SK-N-SH (cell line): ENCODE data around the gene TEX9. TPM values are rescaled to one million over a fixed set of nuclear protein-coding genes. Genes with fewer than 3 reads are reported as not detected.

Experiments used
- CTCF ChIA-PET: fragments of 300-600, 350-600 bp; formaldehyde crosslinking; extraction: SDS; loops from one replicate; lab custom pipeline; 2021; lab: Yijun Ruan, JAX
- POLR2A ChIA-PET: fragments of 350-600 bp; sonication (Branson Sonifier 250); formaldehyde crosslinking; extraction: SDS; loops from one replicate; lab custom pipeline; 2020; ENCODE audit warnings: antibody characterized with exemption, inconsistent platforms; lab: Yijun Ruan, JAX
- DNase-seq: peaks from one replicate; pipeline ENCODE4 v3.0.0; 2012
- H2AFZ ChIP-seq: fragments of 200-600 bp; sonication (generic); 2 replicates; pipeline ENCODE4 v1.8.1; 2016; ENCODE audit warnings: antibody characterized with exemption, mild to moderate bottlenecking, low read depth
- H3F3A ChIP-seq: fragments of 200-600 bp; sonication (generic); replicated peaks from 2 replicates; pipeline ENCODE3; 2016; ENCODE audit warnings: antibody characterized with exemption, mild to moderate bottlenecking; ENCODE audit not compliant: insufficient read depth
- H3K27ac ChIP-seq, 2 experiments: fragments of 200-500 bp in 1 of 2; fragments of 200-600 bp in 1 of 2; sonication (Bioruptor generic) in 1 of 2; sonication (generic), shearing (Covaris generic) in 1 of 2; 2 replicates each; pipeline versions ENCODE4 v1.5.1 to v1.6.1; 2014 to 2016; ENCODE audit warnings: low read depth in 2 of 2, inconsistent platforms in 1 of 2, low read length in 1 of 2, mild to moderate bottlenecking in 1 of 2, mixed read lengths in 1 of 2
- H3K27me3 ChIP-seq: fragments of 200-600 bp; sonication (generic), shearing (Covaris generic); 2 replicates; pipeline ENCODE4 v1.6.1; 2016; ENCODE audit warnings: mixed run types; ENCODE audit not compliant: insufficient read depth
- H3K36me3 ChIP-seq, 2 experiments: fragments of 200-500 bp in 1 of 2; fragments of 200-600 bp in 1 of 2; sonication (Bioruptor generic) in 1 of 2; sonication (generic) in 1 of 2; replicated peaks in 1 of 2; 2 replicates each; pipeline versions ENCODE3 to v1.5.1; 2014 to 2016; ENCODE audit warnings: low read length in 1 of 2, mild to moderate bottlenecking in 1 of 2; ENCODE audit not compliant: insufficient read depth in 2 of 2, control insufficient read depth in 1 of 2
- H3K4me1 ChIP-seq, 2 experiments: fragments of 200-500 bp in 1 of 2; fragments of 200-600 bp in 1 of 2; sonication (Bioruptor generic) in 1 of 2; sonication (generic), shearing (Covaris generic) in 1 of 2; 2 replicates each; pipeline versions ENCODE4 v1.5.1 to v1.6.1; 2014 to 2016; ENCODE audit warnings: low read depth in 1 of 2, low read length in 1 of 2, mixed run types in 1 of 2; ENCODE audit not compliant: insufficient read depth in 2 of 2, control insufficient read depth in 1 of 2
- H3K4me2 ChIP-seq: fragments of 200-600 bp; sonication (generic), shearing (Covaris generic); 2 replicates; pipeline ENCODE4 v1.6.1; 2017; ENCODE audit warnings: mixed run types
- H3K4me3 ChIP-seq, 2 experiments: fragments of 200-500 bp in 1 of 2; fragments of 200-600 bp in 1 of 2; sonication (Bioruptor generic) in 1 of 2; sonication (generic), shearing (Covaris generic) in 1 of 2; 2 replicates each; pipeline versions ENCODE4 v1.5.1 to v1.8.1; 2014 to 2016; ENCODE audit warnings: low read depth in 2 of 2, inconsistent platforms in 1 of 2, low read length in 1 of 2, mild to moderate bottlenecking in 1 of 2, mixed read lengths in 1 of 2, moderate library complexity in 1 of 2
- H3K79me2 ChIP-seq: fragments of 200-600 bp; sonication (generic); 2 replicates; pipeline ENCODE4 v1.8.1; 2017; ENCODE audit warnings: mild to moderate bottlenecking; ENCODE audit not compliant: insufficient read depth
- H3K9ac ChIP-seq: fragments of 200-600 bp; sonication (generic); 2 replicates; pipeline ENCODE4 v1.6.1; 2017; ENCODE audit warnings: mixed run types
- H3K9me2 ChIP-seq: fragments of 200-600 bp; sonication (generic); 2 replicates; pipeline ENCODE4 v1.6.1; 2017; ENCODE audit warnings: mixed run types
- H3K9me3 ChIP-seq: fragments of 200-600 bp; sonication (generic); 2 replicates; pipeline ENCODE4 v1.6.1; 2017; ENCODE audit warnings: mixed run types, mild to moderate bottlenecking, moderate library complexity
- H4K20me1 ChIP-seq: fragments of 200-600 bp; sonication (generic); 2 replicates; pipeline ENCODE4 v1.6.1; 2017; ENCODE audit warnings: mild to moderate bottlenecking, mixed run types; ENCODE audit not compliant: insufficient read depth
- EZH2phosphoT487 ChIP-seq: fragments of 200-600 bp; sonication (generic); IDR thresholded peaks from 2 replicates; pipeline ENCODE4 v1.6.1; 2017; ENCODE audit warnings: low read depth, mixed run types, mild to moderate bottlenecking, antibody characterized with exemption, moderate library complexity, borderline replicate concordance
- FOSL2 ChIP-seq: IDR thresholded peaks from 2 replicates; pipeline ENCODE4 v1.4.0; 2012; ENCODE audit warnings: low read depth, mild to moderate bottlenecking, moderate library complexity, borderline replicate concordance
- JUND ChIP-seq: IDR thresholded peaks from 2 replicates; pipeline ENCODE4 v1.4.0; 2012
- MEF2A ChIP-seq: IDR thresholded peaks from 2 replicates; pipeline ENCODE4 v1.4.0; 2012; ENCODE audit warnings: low read depth, borderline replicate concordance
- NFIC ChIP-seq: IDR thresholded peaks from 2 replicates; pipeline ENCODE4 v1.4.0; 2012; ENCODE audit warnings: borderline replicate concordance
- NRF1 ChIP-seq: IDR thresholded peaks from 2 replicates; pipeline ENCODE4 v1.6.1; 2012; ENCODE audit warnings: low read depth, mild to moderate bottlenecking, low read length
- RAD21 ChIP-seq: IDR thresholded peaks from 2 replicates; pipeline ENCODE4 v1.6.1; 2012; ENCODE audit warnings: mild to moderate bottlenecking, low read length
- REST ChIP-seq: IDR thresholded peaks from 2 replicates; pipeline ENCODE4 v1.6.1; 2012; ENCODE audit warnings: mild to moderate bottlenecking, low read depth, low read length, moderate library complexity
- RXRA ChIP-seq: IDR thresholded peaks from 2 replicates; pipeline ENCODE4 v1.4.0; 2012; ENCODE audit warnings: low read depth, mild to moderate bottlenecking, borderline replicate concordance
- SMC3 ChIP-seq: IDR thresholded peaks from 2 replicates; pipeline ENCODE4 v1.6.1; 2012; ENCODE audit warnings: low read depth, low read length, improper control_type of control experiment
- TAF1 ChIP-seq: IDR thresholded peaks from 2 replicates; pipeline ENCODE4 v1.6.1; 2012; ENCODE audit warnings: low read depth, mild to moderate bottlenecking, low read length, moderate library complexity, borderline replicate concordance
- TEAD4 ChIP-seq: IDR thresholded peaks from 2 replicates; pipeline ENCODE4 v1.4.0; 2012; ENCODE audit warnings: mild to moderate bottlenecking, borderline replicate concordance; ENCODE audit not compliant: insufficient read depth
- USF1 ChIP-seq: IDR thresholded peaks from 2 replicates; pipeline ENCODE4 v1.4.0; 2012; ENCODE audit warnings: low read depth, borderline replicate concordance
- WGBS: methylation state at CpG from one replicate; pipeline ENCODE4 v1.1.6; 2017; ENCODE audit warnings: low lambda C conversion rate; 5-methylcytosine and 5-hydroxymethylcytosine counted together
- polyA plus RNA-seq, 3 experiments: library from polyadenylated mRNA; depleted of rRNA; stranded (reverse); fragments of >200 nt; gene quantifications; 2 replicates each; pipeline ENCODE4 v1.2.3, GENCODE V29; 2012
- TF ChIP-seq, protein P1 (sequence below): IDR thresholded peaks from 2 replicates; pipeline ENCODE4 v1.4.0; 2012; ENCODE audit warnings: low read depth, borderline replicate concordance
- TF ChIP-seq, protein P2 (sequence below): IDR thresholded peaks from 2 replicates; pipeline ENCODE4; 2012

TEX9 gene
- polyA plus RNA-seq, 1 of the 3 experiments (the other 2 are of a cell fraction) = 1.9 TPM

DNA sequence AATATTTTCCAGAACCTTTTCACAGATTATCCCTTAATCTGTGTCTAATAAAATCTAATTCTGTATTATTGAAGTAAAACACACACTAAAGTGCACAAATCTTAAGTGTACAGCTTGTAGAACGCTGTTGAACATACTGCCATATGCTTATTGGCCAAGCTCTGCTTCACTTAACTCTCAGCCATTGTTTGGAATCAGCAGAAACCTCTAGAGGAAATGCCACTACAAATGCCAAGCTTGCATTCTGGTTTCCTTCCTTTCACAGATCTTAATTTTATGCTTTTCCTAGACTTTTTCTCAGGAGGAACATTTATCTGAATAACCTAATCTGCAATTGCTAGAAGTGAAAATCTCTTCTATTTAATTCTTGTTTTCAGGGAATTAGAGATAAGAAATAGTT is 89.6 kb downstream of the TEX9 start (continued):
- TF ChIP-seq REST (no peak), TEAD4 (no peak), SMC3 (no peak), RXRA (no peak), NFIC (no peak)
- TF ChIP-seq, protein P1, sequence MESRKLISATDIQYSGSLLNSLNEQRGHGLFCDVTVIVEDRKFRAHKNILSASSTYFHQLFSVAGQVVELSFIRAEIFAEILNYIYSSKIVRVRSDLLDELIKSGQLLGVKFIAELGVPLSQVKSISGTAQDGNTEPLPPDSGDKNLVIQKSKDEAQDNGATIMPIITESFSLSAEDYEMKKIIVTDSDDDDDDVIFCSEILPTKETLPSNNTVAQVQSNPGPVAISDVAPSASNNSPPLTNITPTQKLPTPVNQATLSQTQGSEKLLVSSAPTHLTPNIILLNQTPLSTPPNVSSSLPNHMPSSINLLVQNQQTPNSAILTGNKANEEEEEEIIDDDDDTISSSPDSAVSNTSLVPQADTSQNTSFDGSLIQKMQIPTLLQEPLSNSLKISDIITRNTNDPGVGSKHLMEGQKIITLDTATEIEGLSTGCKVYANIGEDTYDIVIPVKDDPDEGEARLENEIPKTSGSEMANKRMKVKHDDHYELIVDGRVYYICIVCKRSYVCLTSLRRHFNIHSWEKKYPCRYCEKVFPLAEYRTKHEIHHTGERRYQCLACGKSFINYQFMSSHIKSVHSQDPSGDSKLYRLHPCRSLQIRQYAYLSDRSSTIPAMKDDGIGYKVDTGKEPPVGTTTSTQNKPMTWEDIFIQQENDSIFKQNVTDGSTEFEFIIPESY = no peak

- no peak for TF ChIP-seq EZH2phosphoT487
- no peak for TF ChIP-seq FOSL2
- TF ChIP-seq TEAD4 = no peak
- no peak for TF ChIP-seq JUND
- TF ChIP-seq USF1 = no peak
- no peak for TF ChIP-seq TAF1
- no peak for TF ChIP-seq NRF1
- TF ChIP-seq, protein P2, sequence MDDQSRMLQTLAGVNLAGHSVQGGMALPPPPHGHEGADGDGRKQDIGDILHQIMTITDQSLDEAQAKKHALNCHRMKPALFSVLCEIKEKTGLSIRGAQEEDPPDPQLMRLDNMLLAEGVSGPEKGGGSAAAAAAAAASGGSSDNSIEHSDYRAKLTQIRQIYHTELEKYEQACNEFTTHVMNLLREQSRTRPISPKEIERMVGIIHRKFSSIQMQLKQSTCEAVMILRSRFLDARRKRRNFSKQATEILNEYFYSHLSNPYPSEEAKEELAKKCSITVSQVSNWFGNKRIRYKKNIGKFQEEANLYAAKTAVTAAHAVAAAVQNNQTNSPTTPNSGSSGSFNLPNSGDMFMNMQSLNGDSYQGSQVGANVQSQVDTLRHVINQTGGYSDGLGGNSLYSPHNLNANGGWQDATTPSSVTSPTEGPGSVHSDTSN = no peak
- TF ChIP-seq MEF2A = no peak
- TF ChIP-seq RAD21 = no peak
- no peaks in the 10 kb centered on the region for H3K27me3 ChIP-seq
Measured at GRCh38 chr15:56456229-56456628, 91.0 kb downstream of the TEX9 start.

More at GRCh38 chr15:56456229-56456628, 91.0 kb downstream of the TEX9 start:
- H3K9me3 ChIP-seq = no peaks in the 10 kb centered on the region
- WGBS = 91% methylated on average over 3 of the region's 3 CpGs
- no peak for DNase-seq
- H3K27ac ChIP-seq = no peak overlapping the region
- ChIA-PET POLR2A (no interaction called here), CTCF (no interaction called here)
- no peak overlapping the region for H3K4me3 ChIP-seq
- no peak overlapping the region for H2AFZ ChIP-seq
- H3K36me3 ChIP-seq = peaks cover 0 to 9% of the 10 kb centered on the region in 2 experiments
- H4K20me1 ChIP-seq = no peaks in the 10 kb centered on the region
- peaks cover 8% of the 10 kb centered on the region for H3F3A ChIP-seq
- no peaks in the 10 kb centered on the region for H3K9me2 ChIP-seq
- H3K79me2 ChIP-seq = no peaks in the 10 kb centered on the region
- H3K4me2 ChIP-seq = no peak overlapping the region
- peaks cover 0 to 8% of the 10 kb centered on the region in 2 experiments; a peak in 2 of 4 replicates for H3K4me1 ChIP-seq
- no peak overlapping the region for H3K9ac ChIP-seq
